OCI-LY3 (cell line): Measurements from ENCODE around the gene ZNF362.

ENCODE experiments used
- H2AFZ ChIP-seq: fragments of 200-600, 300-600 bp; shearing (Covaris generic); 2 replicates; pipeline ENCODE4 v1.6.0; 2014; ENCODE audit warnings: antibody characterized with exemption, low read depth, low read length
- H3K27ac ChIP-seq: fragments of 200-600, 300-600 bp; sonication (generic); 2 replicates; pipeline ENCODE4 v1.5.1; 2014; ENCODE audit warnings: mild to moderate bottlenecking, low read length, moderate library complexity, mixed read lengths
- H3K27me3 ChIP-seq: fragments of 200-600, 300-600 bp; sonication (generic); 2 replicates; pipeline ENCODE4 v1.6.1; 2014; ENCODE audit warnings: low read depth, low read length, mixed read lengths
- H3K36me3 ChIP-seq: fragments of 200-600, 300-600 bp; sonication (generic); replicated peaks from 2 replicates; pipeline ENCODE3; 2014; ENCODE audit warnings: low read depth, low read length, mixed read lengths
- H3K4me1 ChIP-seq: fragments of 300-600, 200-600 bp; sonication (generic); 2 replicates; pipeline ENCODE4 v1.6.1; 2014; ENCODE audit warnings: low read length, mixed read lengths
- H3K4me2 ChIP-seq: fragments of 200-600, 300-600 bp; sonication (generic); 2 replicates; pipeline ENCODE4 v1.6.1; 2014; ENCODE audit warnings: low read length, mixed read lengths
- H3K4me3 ChIP-seq: fragments of 300-600, 200-600 bp; sonication (generic); 2 replicates; pipeline ENCODE4 v1.5.1; 2014; ENCODE audit warnings: antibody characterized with exemption, mild to moderate bottlenecking, low read length, moderate library complexity
- H3K79me2 ChIP-seq: fragments of 300-600, 200-600 bp; shearing (Covaris generic); 2 replicates; pipeline ENCODE4 v1.6.1; 2014; ENCODE audit warnings: mild to moderate bottlenecking, low read length, mixed read lengths
- H3K9ac ChIP-seq: fragments of 300-600, 200-600 bp; shearing (Covaris generic); 2 replicates; pipeline ENCODE4 v1.6.0; 2014; ENCODE audit warnings: mild to moderate bottlenecking, low read length, moderate library complexity
- H3K9me3 ChIP-seq: fragments of 200-600, 300-600 bp; shearing (Covaris generic); 2 replicates; pipeline ENCODE4 v1.6.1; 2014; ENCODE audit warnings: low read length, mixed read lengths; ENCODE audit not compliant: insufficient read depth
- H4K20me1 ChIP-seq: fragments of 200-600, 300-600 bp; sonication (generic); 2 replicates; pipeline ENCODE4 v1.6.1; 2016; ENCODE audit warnings: low read length, mixed read lengths; ENCODE audit not compliant: insufficient read depth
- EZH2phosphoT487 ChIP-seq: fragments of 200-600 bp; shearing (Covaris generic); IDR thresholded peaks from 2 replicates; pipeline ENCODE4 v1.6.1; 2018; ENCODE audit warnings: antibody characterized with exemption, mixed run types, low read depth
- TF ChIP-seq, protein P1 (sequence below): fragments of 200-600, 300-600 bp; sonication (generic); IDR thresholded peaks from 2 replicates; pipeline ENCODE4 v1.5.1; 2014; ENCODE audit warnings: antibody characterized with exemption, low read length, low read depth

ZNF362 gene

DNA sequence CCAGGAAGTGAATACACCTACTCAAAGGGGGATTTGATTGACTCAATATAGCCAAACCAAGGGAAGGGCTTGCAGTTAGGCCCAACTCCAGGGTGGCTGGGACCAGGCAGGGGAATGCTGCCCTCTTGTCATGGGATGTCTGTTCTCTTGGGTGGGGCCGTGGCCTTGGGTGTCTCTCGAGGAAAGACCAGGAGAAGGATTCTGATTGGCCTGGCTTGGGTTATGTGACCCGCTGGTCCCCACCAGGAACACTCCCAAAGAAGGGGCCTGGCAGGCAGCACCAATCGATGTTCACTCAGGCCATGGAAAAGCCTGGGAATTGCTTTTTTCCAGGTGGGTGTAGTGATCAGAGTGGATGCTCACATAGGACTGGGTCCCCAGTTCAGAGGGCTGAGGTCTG lies 10.1 kb upstream of the ZNF362 start:
- H3K79me2 ChIP-seq = no peaks in the 10 kb centered on the region
- H3K27ac ChIP-seq = no peak overlapping the region
- no peaks in the 10 kb centered on the region for H4K20me1 ChIP-seq
- no peak overlapping the region for H3K4me2 ChIP-seq
- H3K36me3 ChIP-seq = no peaks in the 10 kb centered on the region
- no peak overlapping the region for H2AFZ ChIP-seq
- H3K27me3 ChIP-seq = peaks cover 5% of the 10 kb centered on the region; the same call in 1 of the 2 replicates
- TF ChIP-seq, protein P1, sequence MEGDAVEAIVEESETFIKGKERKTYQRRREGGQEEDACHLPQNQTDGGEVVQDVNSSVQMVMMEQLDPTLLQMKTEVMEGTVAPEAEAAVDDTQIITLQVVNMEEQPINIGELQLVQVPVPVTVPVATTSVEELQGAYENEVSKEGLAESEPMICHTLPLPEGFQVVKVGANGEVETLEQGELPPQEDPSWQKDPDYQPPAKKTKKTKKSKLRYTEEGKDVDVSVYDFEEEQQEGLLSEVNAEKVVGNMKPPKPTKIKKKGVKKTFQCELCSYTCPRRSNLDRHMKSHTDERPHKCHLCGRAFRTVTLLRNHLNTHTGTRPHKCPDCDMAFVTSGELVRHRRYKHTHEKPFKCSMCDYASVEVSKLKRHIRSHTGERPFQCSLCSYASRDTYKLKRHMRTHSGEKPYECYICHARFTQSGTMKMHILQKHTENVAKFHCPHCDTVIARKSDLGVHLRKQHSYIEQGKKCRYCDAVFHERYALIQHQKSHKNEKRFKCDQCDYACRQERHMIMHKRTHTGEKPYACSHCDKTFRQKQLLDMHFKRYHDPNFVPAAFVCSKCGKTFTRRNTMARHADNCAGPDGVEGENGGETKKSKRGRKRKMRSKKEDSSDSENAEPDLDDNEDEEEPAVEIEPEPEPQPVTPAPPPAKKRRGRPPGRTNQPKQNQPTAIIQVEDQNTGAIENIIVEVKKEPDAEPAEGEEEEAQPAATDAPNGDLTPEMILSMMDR = no peak
- no peak for TF ChIP-seq EZH2phosphoT487
- H3K9ac ChIP-seq = no peak overlapping the region
- H3K9me3 ChIP-seq = no peaks in the 10 kb centered on the region
- H3K4me1 ChIP-seq = no peaks in the 10 kb centered on the region
- no peak overlapping the region for H3K4me3 ChIP-seq

DNA sequence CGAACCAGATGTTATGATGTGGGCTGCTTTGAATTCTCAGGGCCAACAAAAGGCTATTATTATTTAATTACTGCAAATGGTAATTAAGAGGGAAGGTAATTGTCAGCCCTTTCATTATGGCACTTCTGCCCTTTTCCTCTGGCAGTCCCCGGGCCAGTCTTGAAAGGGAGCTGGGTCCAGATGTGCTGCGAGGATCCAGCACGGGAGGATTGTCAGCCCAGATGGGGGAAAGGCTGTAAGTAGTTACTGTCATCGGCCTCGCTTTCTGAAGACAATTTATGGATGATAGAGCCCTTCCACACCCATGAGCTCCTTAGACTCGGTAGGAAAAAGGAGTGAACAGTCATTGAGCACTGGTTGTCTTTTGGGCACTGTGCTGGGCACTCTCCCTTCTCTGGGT lies 8.7 kb upstream of the ZNF362 start:
- Histone ChIP-seq H3K4me3 (no peak overlapping the region), H3K9me3 (no peaks in the 10 kb centered on the region), H2AFZ (no peak overlapping the region), H4K20me1 (no peaks in the 10 kb centered on the region), H3K36me3 (no peaks in the 10 kb centered on the region), H3K4me1 (no peaks in the 10 kb centered on the region), H3K9ac (no peak overlapping the region), H3K4me2 (no peak overlapping the region), H3K79me2 (no peaks in the 10 kb centered on the region), H3K27me3 (peaks cover 5% of the 10 kb centered on the region; the same call in 1 of the 2 replicates), H3K27ac (no peak overlapping the region)
- no peak for TF ChIP-seq EZH2phosphoT487
- TF ChIP-seq, protein P1 = no peak

DNA sequence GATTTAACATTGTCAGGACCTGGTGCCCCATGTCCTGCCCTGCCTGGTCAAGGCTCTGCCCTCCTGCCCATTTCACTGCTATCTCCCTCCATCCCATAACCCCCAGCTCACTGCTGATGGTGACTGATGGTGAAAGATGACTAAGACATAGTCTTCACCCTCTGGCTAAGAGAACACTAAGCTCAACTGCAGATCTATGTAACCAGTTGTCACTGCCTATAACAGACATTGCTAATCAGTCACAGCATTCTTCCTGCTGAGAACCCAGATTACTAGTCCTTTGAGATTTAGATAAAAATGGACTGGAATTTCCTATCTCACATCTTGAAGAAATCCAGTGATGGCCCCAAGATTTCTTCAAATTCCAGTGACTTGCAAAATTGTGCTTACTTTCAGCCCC lies 8.0 kb upstream of the ZNF362 start:
- H3K4me1 ChIP-seq = no peaks in the 10 kb centered on the region
- H3K27me3 ChIP-seq = peaks cover 5% of the 10 kb centered on the region; the same call in 1 of the 2 replicates
- H3K27ac ChIP-seq = no peak overlapping the region
- H3K9ac ChIP-seq = no peak overlapping the region
- no peak overlapping the region for H3K4me3 ChIP-seq
- no peak overlapping the region for H2AFZ ChIP-seq
- H3K4me2 ChIP-seq = no peak overlapping the region
- H3K36me3 ChIP-seq = no peaks in the 10 kb centered on the region
- TF ChIP-seq, protein P1 = no peak
- no peak for TF ChIP-seq EZH2phosphoT487
- H4K20me1 ChIP-seq = no peaks in the 10 kb centered on the region
- H3K79me2 ChIP-seq = no peaks in the 10 kb centered on the region
- H3K9me3 ChIP-seq = no peaks in the 10 kb centered on the region

DNA sequence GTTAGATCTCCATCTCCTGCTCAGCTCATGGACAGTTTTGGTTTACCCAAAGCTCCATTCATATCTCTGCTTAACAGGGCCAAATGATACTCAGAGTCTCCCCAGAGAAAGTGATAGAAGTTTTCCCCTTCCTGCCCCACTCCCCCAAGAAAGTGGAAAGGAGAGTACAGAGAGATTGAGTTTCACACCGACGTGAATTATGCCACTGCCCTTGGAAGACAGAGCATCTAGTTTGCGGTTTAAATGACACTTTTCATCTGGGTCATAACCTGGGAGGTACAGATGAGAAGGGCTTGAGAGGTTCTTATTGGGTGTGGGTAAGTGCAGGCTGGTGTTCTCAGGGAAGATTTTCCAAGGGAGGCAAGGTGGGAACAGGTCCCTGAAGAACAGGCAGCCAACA lies 6.9 kb upstream of the ZNF362 start:
- no peaks in the 10 kb centered on the region for H4K20me1 ChIP-seq
- no peak overlapping the region for H3K4me3 ChIP-seq
- no peak overlapping the region for H2AFZ ChIP-seq
- H3K4me2 ChIP-seq = no peak overlapping the region
- no peaks in the 10 kb centered on the region for H3K79me2 ChIP-seq
- no peaks in the 10 kb centered on the region for H3K4me1 ChIP-seq
- H3K27me3 ChIP-seq = peaks cover 5% of the 10 kb centered on the region; the same call in 1 of the 2 replicates
- TF ChIP-seq EZH2phosphoT487 = no peak
- TF ChIP-seq, protein P1 = no peak
- no peaks in the 10 kb centered on the region for H3K36me3 ChIP-seq
- no peak overlapping the region for H3K9ac ChIP-seq
- H3K27ac ChIP-seq = no peak overlapping the region
- H3K9me3 ChIP-seq = no peaks in the 10 kb centered on the region
